Measurements from ENCODE around the gene KCNK6.

The KCNK6 gene

GRCh38 chr19:38277549-38277948 lies 42.1 kb upstream of the KCNK6 start:
- Histone ChIP-seq H3K27me3 (replicated peaks) (no peaks in the 10 kb centered on the region), H3K4me3 (ENCODE audit: low read depth, low read length) (no peak overlapping the region), H3K36me3 (replicated peaks) (no peaks in the 10 kb centered on the region), H3K27ac (no peak overlapping the region)
- TF ChIP-seq, protein P1, sequence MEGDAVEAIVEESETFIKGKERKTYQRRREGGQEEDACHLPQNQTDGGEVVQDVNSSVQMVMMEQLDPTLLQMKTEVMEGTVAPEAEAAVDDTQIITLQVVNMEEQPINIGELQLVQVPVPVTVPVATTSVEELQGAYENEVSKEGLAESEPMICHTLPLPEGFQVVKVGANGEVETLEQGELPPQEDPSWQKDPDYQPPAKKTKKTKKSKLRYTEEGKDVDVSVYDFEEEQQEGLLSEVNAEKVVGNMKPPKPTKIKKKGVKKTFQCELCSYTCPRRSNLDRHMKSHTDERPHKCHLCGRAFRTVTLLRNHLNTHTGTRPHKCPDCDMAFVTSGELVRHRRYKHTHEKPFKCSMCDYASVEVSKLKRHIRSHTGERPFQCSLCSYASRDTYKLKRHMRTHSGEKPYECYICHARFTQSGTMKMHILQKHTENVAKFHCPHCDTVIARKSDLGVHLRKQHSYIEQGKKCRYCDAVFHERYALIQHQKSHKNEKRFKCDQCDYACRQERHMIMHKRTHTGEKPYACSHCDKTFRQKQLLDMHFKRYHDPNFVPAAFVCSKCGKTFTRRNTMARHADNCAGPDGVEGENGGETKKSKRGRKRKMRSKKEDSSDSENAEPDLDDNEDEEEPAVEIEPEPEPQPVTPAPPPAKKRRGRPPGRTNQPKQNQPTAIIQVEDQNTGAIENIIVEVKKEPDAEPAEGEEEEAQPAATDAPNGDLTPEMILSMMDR (IDR thresholded peaks at IDR 0.05; ENCODE audit: low read depth, low read length, missing control alignments), result no peak
- in situ Hi-C loops (cut with HindIII; ENCODE audit: low pct_ligation_motif_present, low sequenced_read_pairs), result no loop called here
- DNase-seq, result no peak

GRCh38 chr19:38277969-38278680 lies 41.5 kb upstream of the KCNK6 start:
- no peaks in the 10 kb centered on the region for H3K36me3 ChIP-seq (replicated peaks)
- no peak for DNase-seq

DNA sequence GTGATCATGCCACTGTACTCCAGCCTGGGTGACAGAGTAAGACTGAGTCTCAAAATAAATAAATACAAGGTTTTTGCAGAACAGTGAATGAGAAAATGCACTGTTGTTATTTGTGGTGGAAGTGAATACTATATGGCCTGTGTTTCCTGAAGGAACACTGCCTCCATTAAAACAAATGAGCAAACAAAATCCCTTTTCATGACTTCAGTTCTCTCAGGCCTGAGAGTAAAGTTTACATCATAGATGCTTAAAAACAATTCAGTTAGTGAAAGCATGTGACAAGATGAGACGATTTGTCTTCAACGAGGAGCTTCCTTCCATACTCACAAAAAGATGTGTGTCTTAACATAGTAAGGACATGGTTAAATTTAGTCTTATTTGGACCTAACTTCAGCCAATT lies 40.9 kb upstream of the KCNK6 start:
- Histone ChIP-seq H3K27me3 (replicated peaks) (no peaks in the 10 kb centered on the region), H3K27ac (no peak overlapping the region), H3K4me3 (ENCODE audit: low read depth, low read length) (no peak overlapping the region), H3K36me3 (replicated peaks) (no peaks in the 10 kb centered on the region)
- in situ Hi-C loops (cut with HindIII; ENCODE audit: low pct_ligation_motif_present, low sequenced_read_pairs), result no loop called here
- no peak for DNase-seq
- TF ChIP-seq, protein P1 (IDR thresholded peaks at IDR 0.05; ENCODE audit: low read depth, low read length, missing control alignments), result no peak

More at GRCh38 chr19:38277969-38278680, 41.5 kb upstream of the KCNK6 start:
- Histone ChIP-seq H3K27ac (no peak overlapping the region), H3K27me3 (replicated peaks) (no peaks in the 10 kb centered on the region), H3K4me3 (ENCODE audit: low read depth, low read length) (no peak overlapping the region)
- in situ Hi-C loops (cut with HindIII; ENCODE audit: low pct_ligation_motif_present, low sequenced_read_pairs), result no loop called here
- TF ChIP-seq, protein P1 (IDR thresholded peaks at IDR 0.05; ENCODE audit: low read depth, low read length, missing control alignments), result no peak

DNA sequence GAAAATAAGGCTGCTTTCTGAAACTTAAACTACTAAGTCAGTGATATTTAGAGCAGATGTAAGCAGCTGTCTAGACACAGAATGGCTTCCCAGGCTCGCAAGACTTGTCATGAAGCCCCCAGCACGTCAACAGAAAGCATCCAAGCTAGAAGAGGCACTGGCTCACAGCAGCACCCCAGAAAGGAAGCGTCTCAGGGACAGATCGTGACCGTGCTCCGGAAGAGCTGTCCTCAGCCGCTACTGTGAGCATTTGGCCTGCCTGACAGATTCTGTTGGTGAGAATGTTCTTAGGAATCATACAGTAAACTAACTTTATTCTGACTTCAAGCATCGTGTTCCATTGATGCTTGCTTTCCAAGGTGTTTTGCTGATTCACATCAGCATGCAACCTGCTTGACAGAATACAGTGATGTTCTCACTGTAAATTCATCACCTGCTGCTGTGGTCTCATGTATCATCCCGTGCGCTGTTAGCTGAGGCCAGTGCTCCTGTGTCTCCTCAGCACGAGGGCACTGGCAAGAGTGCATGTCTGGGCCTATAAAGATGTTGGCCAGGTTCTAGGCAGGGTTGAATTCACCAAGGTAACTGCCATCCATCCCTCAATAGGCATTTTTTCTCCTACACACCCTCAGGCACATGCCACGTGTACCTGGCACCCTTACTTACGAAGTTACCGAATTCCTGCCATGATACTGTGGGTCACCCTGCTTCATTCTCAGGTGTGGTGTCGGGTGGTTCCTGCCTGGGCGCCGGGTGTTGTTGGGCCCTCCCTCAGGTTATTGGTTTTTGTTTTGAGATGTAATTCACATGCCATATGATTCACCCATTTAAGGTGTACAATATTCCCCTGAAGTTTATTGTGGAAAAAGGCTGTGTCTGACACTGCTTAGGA lies 39.4 kb upstream of the KCNK6 start:
- TF ChIP-seq, protein P1 (IDR thresholded peaks at IDR 0.05; ENCODE audit: low read depth, low read length, missing control alignments), result no peak
- Histone ChIP-seq H3K4me3 (ENCODE audit: low read depth, low read length) (no peak overlapping the region), H3K27me3 (replicated peaks) (no peaks in the 10 kb centered on the region), H3K27ac (no peak overlapping the region), H3K36me3 (replicated peaks) (no peaks in the 10 kb centered on the region)
- in situ Hi-C loops (cut with HindIII; ENCODE audit: low pct_ligation_motif_present, low sequenced_read_pairs), result no loop called here
- DNase-seq, result no peak

GRCh38 chr19:38281811-38282566 lies 37.7 kb upstream of the KCNK6 start:
- Histone ChIP-seq H3K4me3 (ENCODE audit: low read depth, low read length) (no peak overlapping the region), H3K36me3 (replicated peaks) (no peaks in the 10 kb centered on the region), H3K27me3 (replicated peaks) (no peaks in the 10 kb centered on the region), H3K27ac (no peak overlapping the region)
- no peak for DNase-seq
- TF ChIP-seq, protein P1 (IDR thresholded peaks at IDR 0.05; ENCODE audit: low read depth, low read length, missing control alignments), result no peak
- in situ Hi-C loops (cut with HindIII; ENCODE audit: low pct_ligation_motif_present, low sequenced_read_pairs), result no loop called here
